GOT3 (cell line): ENCODE results near the gene PGAP3.
A peak's percentile ranks its signal among the peaks of the same experiment; 100 is the strongest.

ENCODE experiments used
- DNase-seq: peaks from one replicate; lab custom pipeline; 2025; ENCODE audit warnings: mixed read lengths; lab: John Stamatoyannopoulos, UW

Gene PGAP3

GRCh38 chr17:39621523-39622379, 66.1 kb downstream of the PGAP3 start:
- DNase-seq, result peak; percentile 71
